ENCODE measurements around the gene RAD51B. TPM values are rescaled to one million over a fixed set of nuclear protein-coding genes. Genes with fewer than 3 reads are reported as not detected.

The RAD51B gene
- total and polyA plus RNA-seq, 4 donors: 2.5 to 95.0 (median 9.6) TPM

GRCh38 chr14:68564191-68564825, 744.7 kb downstream of the RAD51B start:
- no peaks in the 10 kb centered on the region for H3K9me3 ChIP-seq (ENCODE audit: control insufficient read depth in 4 of 4, insufficient read depth in 3 of 4, low read length in 3 of 4)
- DNase-seq: no peak
- ATAC-seq (ENCODE audit: insufficient read depth, low FRiP score): no peak
- 83 to 85% methylated on average over 18 of the region's 18 CpGs for WGBS, 2 donors
- H3K9ac ChIP-seq (ENCODE audit: insufficient read depth in 1 of 2, low read length in 2 of 2): no peak overlapping the region
- H3K27me3 ChIP-seq (ENCODE audit: control insufficient read depth in 3 of 3, insufficient read depth in 3 of 3, low read length in 2 of 3): no peaks in the 10 kb centered on the region
- no peak overlapping the region for H3K4me3 ChIP-seq
- H3K27ac ChIP-seq (ENCODE audit: low read depth in 1 of 2, low read length in 1 of 2): peak overlapping the region; percentile 13 to 70
- H3K36me3 ChIP-seq (ENCODE audit: control insufficient read depth in 4 of 4, insufficient read depth in 4 of 4, low read length in 4 of 4): no peaks in the 10 kb centered on the region
- H3K4me1 ChIP-seq (ENCODE audit: control insufficient read depth in 5 of 5, insufficient read depth in 5 of 5, low read length in 5 of 5): peaks cover 2 to 48% (median 30%) of the 10 kb centered on the region in 5 donors
- TF ChIP-seq CTCF (IDR thresholded peaks at IDR 0.05; ENCODE audit: control extremely low read depth, extremely low read depth): no peak

GRCh38 chr14:68564826-68565759, 745.5 kb downstream of the RAD51B start:
- no peaks in the 10 kb centered on the region for H3K9me3 ChIP-seq (ENCODE audit: control insufficient read depth in 4 of 4, insufficient read depth in 3 of 4, low read length in 3 of 4)
- peak overlapping the region in 1 of 2 donors; percentile 2 for H3K9ac ChIP-seq (ENCODE audit: insufficient read depth in 1 of 2, low read length in 2 of 2)
- H3K4me1 ChIP-seq (ENCODE audit: control insufficient read depth in 5 of 5, insufficient read depth in 5 of 5, low read length in 5 of 5): peaks cover 2 to 55% (median 34%) of the 10 kb centered on the region in 5 donors
- H3K4me3 ChIP-seq: no peak overlapping the region
- H3K27me3 ChIP-seq (ENCODE audit: control insufficient read depth in 3 of 3, insufficient read depth in 3 of 3, low read length in 2 of 3): no peaks in the 10 kb centered on the region
- DNase-seq (peak in 2 of 3 donors; percentile 49 to 72), ATAC-seq (ENCODE audit: insufficient read depth, low FRiP score) (no peak)
- 56 to 78% methylated on average over 8 of the region's 8 CpGs for WGBS, 2 donors
- H3K27ac ChIP-seq (ENCODE audit: low read depth in 1 of 2, low read length in 1 of 2): peak overlapping the region; percentile 13 to 70
- H3K36me3 ChIP-seq (ENCODE audit: control insufficient read depth in 4 of 4, insufficient read depth in 4 of 4, low read length in 4 of 4): no peaks in the 10 kb centered on the region
- no peak for TF ChIP-seq CTCF (IDR thresholded peaks at IDR 0.05; ENCODE audit: control extremely low read depth, extremely low read depth)

GRCh38 chr14:68566075-68566474, 746.5 kb downstream of the RAD51B start:
- H3K9me3 ChIP-seq (ENCODE audit: control insufficient read depth in 4 of 4, insufficient read depth in 3 of 4, low read length in 3 of 4): no peaks in the 10 kb centered on the region
- ATAC-seq (ENCODE audit: insufficient read depth, low FRiP score) (no peak), DNase-seq (no peak)
- no peaks in the 10 kb centered on the region for H3K36me3 ChIP-seq (ENCODE audit: control insufficient read depth in 4 of 4, insufficient read depth in 4 of 4, low read length in 4 of 4)
- H3K4me1 ChIP-seq (ENCODE audit: control insufficient read depth in 5 of 5, insufficient read depth in 5 of 5, low read length in 5 of 5): peaks cover 2 to 60% (median 43%) of the 10 kb centered on the region in 5 donors
- no peak for TF ChIP-seq CTCF (IDR thresholded peaks at IDR 0.05; ENCODE audit: control extremely low read depth, extremely low read depth)
- H3K27ac ChIP-seq (ENCODE audit: low read depth in 1 of 2, low read length in 1 of 2): peak overlapping the region in 1 of 2 donors; percentile 76
- no peaks in the 10 kb centered on the region for H3K27me3 ChIP-seq (ENCODE audit: control insufficient read depth in 3 of 3, insufficient read depth in 3 of 3, low read length in 2 of 3)
- H3K4me3 ChIP-seq: no peak overlapping the region
- H3K9ac ChIP-seq (ENCODE audit: insufficient read depth in 1 of 2, low read length in 2 of 2): peak overlapping the region in 1 of 2 donors; percentile 58
- WGBS, 2 donors: 78 to 84% methylated on average over 2 of the region's 2 CpGs
